Caco-2 (cell line): ENCODE measurements around the gene TNFRSF21. TPM values are rescaled to one million over a fixed set of nuclear protein-coding genes. Genes with fewer than 3 reads are reported as not detected.

Experiments
- BruUV-seq: library from RNA; stranded (reverse); fragments of 400-500 nt; replicated peaks from 2 replicates; lab custom pipeline; 2021; lab: Mats Ljungman, UMichigan
- CTCF ChIA-PET: fragments of 300-600 bp; sonication (Branson Sonifier 250); formaldehyde crosslinking; loops from one replicate; lab custom pipeline; 2022; ENCODE audit warnings: antibody characterized with exemption; lab: Charles Lee
- POLR2A ChIA-PET: fragments of 300-600 bp; sonication (Branson Sonifier 250); formaldehyde crosslinking; loops from one replicate; lab custom pipeline; 2022; ENCODE audit warnings: antibody characterized with exemption; lab: Charles Lee
- DNase-seq, 2 experiments: peaks; one replicate each; pipeline versions ENCODE4 v3.0.0 to v3.0.0-alpha.2; 2020 to 2022
- H3K27me3 ChIP-seq: replicated peaks from 2 replicates; pipeline ENCODE4 v1.6.0; 2011; ENCODE audit warnings: low read length; ENCODE audit not compliant: control insufficient read depth, insufficient read depth
- H3K36me3 ChIP-seq: 2 replicates; pipeline ENCODE4 v1.5.1; 2011; ENCODE audit warnings: low read length; ENCODE audit not compliant: control insufficient read depth, insufficient read depth
- H3K4me1 ChIP-seq: fragments of 250-450 bp; sonication (Bioruptor Pico); 2 replicates; pipeline ENCODE4 v1.5.1; 2020; ENCODE audit warnings: mild to moderate bottlenecking
- H3K4me3 ChIP-seq: 2 replicates; pipeline ENCODE4 v1.5.1; 2011; ENCODE audit warnings: low read depth, mild to moderate bottlenecking, control low read depth, low read length
- H3K9me3 ChIP-seq: fragments of 250-450 bp; sonication (Bioruptor Pico); 2 replicates; pipeline ENCODE4 v1.5.1; 2020; ENCODE audit warnings: mild to moderate bottlenecking, moderate library complexity
- H3K27ac Mint-ChIP-seq: one replicate; pipeline ENCODE4 v1.8.0; 2022; ENCODE audit warnings: mixed read lengths; ENCODE audit not compliant: unreplicated experiment
- H3K27me3 Mint-ChIP-seq: one replicate; pipeline ENCODE4 v1.8.0; 2022; ENCODE audit warnings: mixed read lengths; ENCODE audit not compliant: insufficient read depth, unreplicated experiment
- H3K36me3 Mint-ChIP-seq: one replicate; pipeline ENCODE4 v1.8.0; 2022; ENCODE audit warnings: mild to moderate bottlenecking, mixed read lengths; ENCODE audit not compliant: insufficient read depth, unreplicated experiment
- H3K4me1 Mint-ChIP-seq: one replicate; pipeline ENCODE4 v1.8.0; 2022; ENCODE audit warnings: low read depth, mixed read lengths; ENCODE audit not compliant: unreplicated experiment
- H3K4me3 Mint-ChIP-seq: one replicate; pipeline ENCODE4 v1.8.0; 2022; ENCODE audit warnings: mild to moderate bottlenecking, moderate library complexity, mixed read lengths; ENCODE audit not compliant: unreplicated experiment
- H3K9me3 Mint-ChIP-seq: one replicate; pipeline ENCODE4 v1.8.0; 2022; ENCODE audit warnings: mixed read lengths; ENCODE audit not compliant: unreplicated experiment
- intact Hi-C: fragments of 100-400 bp; cut with micrococcal nuclease; formaldehyde crosslinking; loops from one replicate; pipeline ENCODE4 v1.10.0; 2022; ENCODE audit not compliant: unreplicated experiment
- total RNA-seq: library from RNA; stranded (reverse); gene quantifications from 2 replicates; pipeline ENCODE4 v1.2.3, GENCODE V29; 2022
- TF ChIP-seq, protein P1 (sequence below), 2 experiments: fragments of 200-600 bp in 1 of 2; IDR thresholded peaks; 1 replicate in 1 of 2; 2 replicates in 1 of 2; pipeline versions ENCODE4 v1.5.1 to v1.8.0; 2011 to 2022; ENCODE audit warnings: antibody characterized with exemption in 1 of 2, control low read depth in 1 of 2, inconsistent platforms in 1 of 2, low read depth in 1 of 2, low read length in 1 of 2, mild to moderate bottlenecking in 1 of 2, moderate library complexity in 1 of 2; ENCODE audit not compliant: insufficient read depth in 1 of 2, severe bottlenecking in 1 of 2, unreplicated experiment in 1 of 2

Gene TNFRSF21
- total RNA-seq, 1 experiment from 2014 or later: 60.8 TPM

DNA sequence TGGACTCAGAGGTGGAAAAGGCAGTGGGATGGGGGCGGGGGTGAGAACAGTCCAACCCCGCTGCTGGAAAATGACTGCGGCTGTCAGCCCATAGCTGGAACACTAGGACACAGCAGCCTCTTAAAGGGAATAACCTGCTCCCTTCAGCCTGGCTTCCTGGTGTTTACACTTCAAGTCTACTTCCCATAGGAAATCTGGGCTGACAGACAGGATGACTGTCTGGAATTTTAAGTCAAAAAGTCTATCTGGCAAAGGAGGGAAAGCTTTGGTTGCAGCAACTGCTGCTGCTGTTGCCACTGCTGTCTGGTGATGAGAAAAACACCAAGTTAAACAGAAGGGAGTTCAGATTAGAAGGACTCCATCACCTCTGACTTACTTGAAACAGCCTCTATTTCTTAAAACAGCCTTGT is 44.9 kb downstream of the TNFRSF21 start:
- no peaks in the 10 kb centered on the region for H3K9me3 Mint-ChIP-seq
- H3K27ac Mint-ChIP-seq: no peak overlapping the region
- BruUV-seq: no TSS peak
- ChIA-PET POLR2A (interaction anchor here (0.5 kb wide), 1 partner anchor 76 kb away, joined by 3 read pairs; no protein-coding TSS in a partner anchor), CTCF (no interaction called here)
- H3K27me3 ChIP-seq: no peaks in the 10 kb centered on the region
- H3K4me3 Mint-ChIP-seq: no peak overlapping the region
- intact Hi-C loops: no loop called here
- peaks cover 15% of the 10 kb centered on the region for H3K4me1 ChIP-seq
- peaks cover 68% of the 10 kb centered on the region for H3K36me3 Mint-ChIP-seq
- H3K36me3 ChIP-seq: no peaks in the 10 kb centered on the region
- no peaks in the 10 kb centered on the region for H3K27me3 Mint-ChIP-seq
- peaks cover 31% of the 10 kb centered on the region for H3K4me1 Mint-ChIP-seq
- DNase-seq: no peak
- no peak overlapping the region for H3K4me3 ChIP-seq
- TF ChIP-seq, protein P1, sequence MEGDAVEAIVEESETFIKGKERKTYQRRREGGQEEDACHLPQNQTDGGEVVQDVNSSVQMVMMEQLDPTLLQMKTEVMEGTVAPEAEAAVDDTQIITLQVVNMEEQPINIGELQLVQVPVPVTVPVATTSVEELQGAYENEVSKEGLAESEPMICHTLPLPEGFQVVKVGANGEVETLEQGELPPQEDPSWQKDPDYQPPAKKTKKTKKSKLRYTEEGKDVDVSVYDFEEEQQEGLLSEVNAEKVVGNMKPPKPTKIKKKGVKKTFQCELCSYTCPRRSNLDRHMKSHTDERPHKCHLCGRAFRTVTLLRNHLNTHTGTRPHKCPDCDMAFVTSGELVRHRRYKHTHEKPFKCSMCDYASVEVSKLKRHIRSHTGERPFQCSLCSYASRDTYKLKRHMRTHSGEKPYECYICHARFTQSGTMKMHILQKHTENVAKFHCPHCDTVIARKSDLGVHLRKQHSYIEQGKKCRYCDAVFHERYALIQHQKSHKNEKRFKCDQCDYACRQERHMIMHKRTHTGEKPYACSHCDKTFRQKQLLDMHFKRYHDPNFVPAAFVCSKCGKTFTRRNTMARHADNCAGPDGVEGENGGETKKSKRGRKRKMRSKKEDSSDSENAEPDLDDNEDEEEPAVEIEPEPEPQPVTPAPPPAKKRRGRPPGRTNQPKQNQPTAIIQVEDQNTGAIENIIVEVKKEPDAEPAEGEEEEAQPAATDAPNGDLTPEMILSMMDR (IDR thresholded peaks at IDR 0.05; ENCODE audit: insufficient read depth in 1 of 2, low read depth in 1 of 2, low read length in 1 of 2, severe bottlenecking in 1 of 2, unreplicated experiment in 1 of 2): no peak
- no peaks in the 10 kb centered on the region for H3K9me3 ChIP-seq

DNA sequence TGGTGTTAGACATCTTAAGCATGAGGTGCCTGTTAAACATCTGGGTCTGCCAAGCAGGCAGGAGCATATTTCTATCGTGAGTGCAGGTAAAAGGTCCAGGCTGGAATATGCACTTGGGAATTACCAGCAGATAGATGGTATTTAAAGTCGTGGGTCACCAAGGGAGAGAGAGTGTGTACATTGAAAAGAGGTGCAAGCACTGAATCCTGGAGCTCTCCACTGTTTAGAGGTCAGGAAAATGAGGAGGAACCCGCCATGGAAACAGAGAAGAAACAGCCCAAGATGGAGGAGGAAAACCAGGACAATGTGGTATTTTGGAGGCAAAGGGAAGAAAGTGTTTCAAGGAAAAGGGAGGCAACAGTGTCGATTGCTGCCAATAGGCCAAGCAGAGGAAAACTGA is 46.4 kb downstream of the TNFRSF21 start:
- CTCF ChIA-PET: no interaction called here
- peaks cover 18% of the 10 kb centered on the region for H3K4me1 Mint-ChIP-seq
- TF ChIP-seq, protein P1 (IDR thresholded peaks at IDR 0.05; ENCODE audit: insufficient read depth in 1 of 2, low read depth in 1 of 2, low read length in 1 of 2, severe bottlenecking in 1 of 2, unreplicated experiment in 1 of 2): no peak
- no peak overlapping the region for H3K4me3 Mint-ChIP-seq
- POLR2A ChIA-PET: no interaction called here
- Histone ChIP-seq H3K36me3 (no peaks in the 10 kb centered on the region; the same call in 1 of the 2 replicates), H3K4me1 (no peaks in the 10 kb centered on the region; the same call in 1 of the 2 replicates), H3K4me3 (no peak overlapping the region), H3K9me3 (no peaks in the 10 kb centered on the region), H3K27me3 (no peaks in the 10 kb centered on the region)
- no peak for DNase-seq
- no peak overlapping the region for H3K27ac Mint-ChIP-seq
- no peaks in the 10 kb centered on the region for H3K27me3 Mint-ChIP-seq
- no TSS peak for BruUV-seq
- peaks cover 64% of the 10 kb centered on the region for H3K36me3 Mint-ChIP-seq
- no peaks in the 10 kb centered on the region for H3K9me3 Mint-ChIP-seq
- intact Hi-C loops: no loop called here

DNA sequence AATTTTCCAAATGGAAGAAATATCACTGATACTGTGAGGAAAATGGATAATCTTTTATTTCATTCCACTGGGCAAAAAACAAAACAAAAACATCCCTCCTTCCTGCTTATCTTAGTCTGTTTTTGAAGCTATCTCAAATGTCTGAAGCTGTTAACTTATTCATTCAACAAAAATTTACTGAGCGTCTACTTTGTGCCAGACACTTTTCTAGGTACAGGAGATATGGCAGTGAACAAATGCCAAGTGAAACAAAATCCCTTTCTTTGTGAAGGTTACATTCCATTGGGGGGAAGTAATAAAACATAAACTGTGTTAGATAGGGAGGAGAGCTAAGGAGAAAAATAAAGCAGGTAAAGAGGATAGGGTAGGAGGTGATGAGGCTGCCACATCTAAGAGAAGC is 47.5 kb downstream of the TNFRSF21 start:
- Mint-ChIP-seq H3K36me3 (peaks cover 61% of the 10 kb centered on the region), H3K27me3 (no peaks in the 10 kb centered on the region), H3K4me3 (no peak overlapping the region), H3K9me3 (no peaks in the 10 kb centered on the region), H3K27ac (no peak overlapping the region), H3K4me1 (peaks cover 16% of the 10 kb centered on the region)
- ChIA-PET POLR2A (no interaction called here), CTCF (no interaction called here)
- BruUV-seq: no TSS peak
- intact Hi-C loops: no loop called here
- no peak for DNase-seq
- Histone ChIP-seq H3K9me3 (no peaks in the 10 kb centered on the region), H3K4me1 (no peaks in the 10 kb centered on the region), H3K4me3 (no peak overlapping the region), H3K36me3 (no peaks in the 10 kb centered on the region; the same call in 1 of the 2 replicates), H3K27me3 (no peaks in the 10 kb centered on the region)
- TF ChIP-seq, protein P1 (IDR thresholded peaks at IDR 0.05; ENCODE audit: insufficient read depth in 1 of 2, low read depth in 1 of 2, low read length in 1 of 2, severe bottlenecking in 1 of 2, unreplicated experiment in 1 of 2): no peak
